AG09309 (cell line): ENCODE measurements around the gene C3orf22.
"Not testable (repeated sequence)": the region's sequence is repeated elsewhere in the genome, so short reads cannot be mapped to it uniquely, and the experiment has no call there.

Experiments used
- DNase-seq: peaks from one replicate; pipeline ENCODE4 v3.0.0-alpha.2; 2010; ENCODE audit warnings: low read depth
- H3K4me3 ChIP-seq: 2 replicates; pipeline ENCODE4 v1.5.1; 2011; ENCODE audit warnings: mild to moderate bottlenecking, low read depth, low read length, moderate library complexity; ENCODE audit not compliant: control insufficient read depth
- CTCF ChIP-seq: IDR thresholded peaks from 2 replicates; pipeline ENCODE4 v1.5.1; 2011; ENCODE audit warnings: mild to moderate bottlenecking, low read depth, low read length, inconsistent platforms; ENCODE audit not compliant: insufficient read depth, control insufficient read depth; ENCODE audit errors: missing control alignments

Gene C3orf22

GRCh38 chr3:126558336-126559071 lies at the start of gene C3orf22:
C3orf22 (minus strand) TSS chr3:126558932; CDS start chr3:126553390, 5,542 bp downstream.
- TF ChIP-seq CTCF: no peak
- DNase-seq: no peak
- no peak within 1 kb of the TSS for H3K4me3 ChIP-seq

- DNase-seq: peak; percentile 14
- no peak overlapping the region for H3K4me3 ChIP-seq
- TF ChIP-seq CTCF: no peak
Measured at GRCh38 chr3:126607214-126607908, 48.6 kb upstream of the C3orf22 start.

GRCh38 chr3:126606001-126606400 lies 47.3 kb upstream of the C3orf22 start:
- no peak for TF ChIP-seq CTCF
- H3K4me3 ChIP-seq: no peak overlapping the region
- DNase-seq: no peak

- H3K4me3 ChIP-seq: no peak overlapping the region
- no peak for TF ChIP-seq CTCF
- DNase-seq: no peak
Measured at GRCh38 chr3:126604691-126605090, 46.0 kb upstream of the C3orf22 start.

GRCh38 chr3:126599101-126599500 lies 40.4 kb upstream of the C3orf22 start:
- no peak overlapping the region for H3K4me3 ChIP-seq
- TF ChIP-seq CTCF: no peak
- no peak for DNase-seq

GRCh38 chr3:126595479-126595878 lies 36.7 kb upstream of the C3orf22 start:
- H3K4me3 ChIP-seq, DNase-seq: not testable (repeated sequence)

GRCh38 chr3:126591515-126591914 lies 32.8 kb upstream of the C3orf22 start:
- not testable (repeated sequence) for H3K4me3 ChIP-seq, DNase-seq

- TF ChIP-seq CTCF: no peak
- DNase-seq: no peak
- H3K4me3 ChIP-seq: no peak overlapping the region
Measured at GRCh38 chr3:126582311-126582710, 23.6 kb upstream of the C3orf22 start.
